H9 (cell line): ENCODE measurements around the gene SLC22A5. TPM values are rescaled to one million over a fixed set of nuclear protein-coding genes. Genes with fewer than 3 reads are reported as not detected.

Source experiments
- DNase-seq: peaks from one replicate; pipeline ENCODE4 v3.0.0-alpha.2; 2017
- H2AFZ ChIP-seq: one replicate; pipeline ENCODE4 v1.6.1; 2013; ENCODE audit warnings: mild to moderate bottlenecking, low read length, control low read depth, moderate library complexity
- H2AK5ac ChIP-seq: 2 replicates; pipeline ENCODE4 v1.6.1; 2013; ENCODE audit warnings: low read length, control low read depth, mixed read lengths; ENCODE audit not compliant: insufficient read length
- H2BK120ac ChIP-seq: one replicate; pipeline ENCODE4 v1.6.1; 2013; ENCODE audit warnings: low read depth, mild to moderate bottlenecking, low read length, control low read depth, inconsistent platforms; ENCODE audit not compliant: poor library complexity, severe bottlenecking
- H2BK12ac ChIP-seq: 2 replicates; pipeline ENCODE4 v1.6.1; 2013; ENCODE audit warnings: low read length, control low read depth, mixed read lengths, low read depth; ENCODE audit not compliant: insufficient read length
- H2BK15ac ChIP-seq: 2 replicates; pipeline ENCODE4 v1.6.1; 2013; ENCODE audit warnings: low read depth, low read length, control low read depth
- H2BK20ac ChIP-seq: one replicate; pipeline ENCODE4 v1.6.1; 2013; ENCODE audit warnings: low read depth, mild to moderate bottlenecking, low read length, control low read depth, inconsistent platforms; ENCODE audit not compliant: poor library complexity, severe bottlenecking
- H2BK5ac ChIP-seq: 2 replicates; pipeline ENCODE4 v1.6.1; 2013; ENCODE audit warnings: low read length, control low read depth, mixed read lengths; ENCODE audit not compliant: insufficient read length
- H3K14ac ChIP-seq: 2 replicates; pipeline ENCODE4 v1.6.1; 2013; ENCODE audit warnings: low read length, control low read depth; ENCODE audit not compliant: insufficient read depth
- H3K18ac ChIP-seq: 2 replicates; pipeline ENCODE4 v1.6.1; 2013; ENCODE audit warnings: low read depth, mild to moderate bottlenecking, mixed read lengths, low read length, control low read depth; ENCODE audit not compliant: insufficient read length
- H3K23ac ChIP-seq: 2 replicates; pipeline ENCODE4 v1.6.1; 2013; ENCODE audit warnings: low read length, control low read depth, mixed read lengths, low read depth; ENCODE audit not compliant: insufficient read length
- H3K23me2 ChIP-seq: 2 replicates; pipeline ENCODE4 v1.6.1; 2013; ENCODE audit warnings: low read depth, mild to moderate bottlenecking, mixed read lengths, low read length, control low read depth; ENCODE audit not compliant: insufficient read length, poor library complexity, severe bottlenecking
- H3K27ac ChIP-seq: 2 replicates; pipeline ENCODE4 v1.5.1; 2013; ENCODE audit warnings: low read length, control low read depth, mixed read lengths, low read depth; ENCODE audit not compliant: insufficient read length
- H3K27me3 ChIP-seq: 2 replicates; pipeline ENCODE4 v1.6.1; 2013; ENCODE audit warnings: low read length, control low read depth, inconsistent platforms; ENCODE audit not compliant: insufficient read depth
- H3K4ac ChIP-seq: 2 replicates; pipeline ENCODE4 v1.6.1; 2013; ENCODE audit warnings: low read depth, mild to moderate bottlenecking, control low read depth, inconsistent platforms, low read length, moderate library complexity
- H3K4me1 ChIP-seq: 2 replicates; pipeline ENCODE4 v1.6.1; 2013; ENCODE audit warnings: low read length, control low read depth, inconsistent platforms; ENCODE audit not compliant: insufficient read depth
- H3K4me2 ChIP-seq: 2 replicates; pipeline ENCODE4 v1.6.1; 2013; ENCODE audit warnings: low read length, control low read depth, mixed read lengths; ENCODE audit not compliant: insufficient read length, insufficient read depth
- H3K56ac ChIP-seq: 2 replicates; pipeline ENCODE4 v1.6.1; 2013; ENCODE audit warnings: low read depth, mild to moderate bottlenecking, mixed read lengths, low read length, control low read depth; ENCODE audit not compliant: insufficient read length
- H3K79me1 ChIP-seq: 2 replicates; pipeline ENCODE4 v1.6.1; 2013; ENCODE audit warnings: low read depth, mild to moderate bottlenecking, moderate library complexity, low read length, control low read depth, inconsistent platforms; ENCODE audit not compliant: insufficient read depth, poor library complexity, severe bottlenecking
- H3K79me2 ChIP-seq: 2 replicates; pipeline ENCODE4 v1.6.1; 2013; ENCODE audit warnings: low read length, control low read depth, inconsistent platforms; ENCODE audit not compliant: insufficient read depth
- H3K9ac ChIP-seq: 2 replicates; pipeline ENCODE4 v1.6.1; 2013; ENCODE audit warnings: low read length, control low read depth, mixed read lengths; ENCODE audit not compliant: insufficient read length; ENCODE audit errors: extremely low read depth
- H3K9me3 ChIP-seq: one replicate; pipeline ENCODE4 v1.6.1; 2013; ENCODE audit warnings: low read depth, low read length, inconsistent platforms; ENCODE audit not compliant: control insufficient read depth
- H3T11ph ChIP-seq: one replicate; pipeline ENCODE4 v1.6.1; 2013; ENCODE audit warnings: mild to moderate bottlenecking, low read length, control low read depth, inconsistent platforms
- H4K20me1 ChIP-seq: one replicate; pipeline ENCODE4 v1.6.1; 2013; ENCODE audit not compliant: control insufficient read depth, insufficient read length, insufficient read depth
- H4K5ac ChIP-seq: 2 replicates; pipeline ENCODE4 v1.6.1; 2013; ENCODE audit warnings: low read depth, mild to moderate bottlenecking, mixed read lengths, low read length, control low read depth; ENCODE audit not compliant: insufficient read length
- H4K8ac ChIP-seq: replicated peaks from 2 replicates; pipeline ENCODE4 v1.6.1; 2013; ENCODE audit warnings: low read length, control low read depth, mixed read lengths, low read depth; ENCODE audit not compliant: insufficient read length
- H4K91ac ChIP-seq: 2 replicates; pipeline ENCODE4 v1.6.1; 2013; ENCODE audit warnings: low read depth, mild to moderate bottlenecking, moderate library complexity, mixed read lengths, low read length, control low read depth; ENCODE audit not compliant: insufficient read length
- H3K27ac Mint-ChIP-seq, 3 experiments: 2 replicates in 2 of 3; 3 replicates in 1 of 3; pipeline ENCODE4 v1.8.0; 2020 to 2021; ENCODE audit warnings: mixed read lengths in 3 of 3, mild to moderate bottlenecking in 1 of 3, moderate library complexity in 1 of 3
- H3K27me3 Mint-ChIP-seq: 2 replicates; pipeline ENCODE4 v1.8.0; 2021; ENCODE audit warnings: low read depth, mild to moderate bottlenecking, moderate library complexity, mixed read lengths
- H3K36me3 Mint-ChIP-seq, 3 experiments: 2 replicates in 2 of 3; 3 replicates in 1 of 3; pipeline ENCODE4 v1.8.0; 2020 to 2021; ENCODE audit warnings: low read depth in 3 of 3, mixed read lengths in 3 of 3; ENCODE audit not compliant: insufficient read depth in 1 of 3
- H3K4me1 Mint-ChIP-seq, 2 experiments: 2 replicates each; pipeline ENCODE4 v1.8.0; 2020; ENCODE audit warnings: mixed read lengths in 2 of 2
- H3K4me3 Mint-ChIP-seq, 2 experiments: 2 replicates in 1 of 2; 3 replicates in 1 of 2; pipeline ENCODE4 v1.8.0; 2020 to 2021; ENCODE audit warnings: mild to moderate bottlenecking in 2 of 2, mixed read lengths in 2 of 2, moderate library complexity in 1 of 2
- H3K9me3 Mint-ChIP-seq, 2 experiments: 2 replicates in 1 of 2; 3 replicates in 1 of 2; pipeline ENCODE4 v1.8.0; 2020; ENCODE audit warnings: mild to moderate bottlenecking in 2 of 2, mixed read lengths in 2 of 2, moderate library complexity in 1 of 2
- CTCF ChIP-seq: fragments of 200-600 bp; sonication (generic); conservative IDR thresholded peaks from 3 replicates; pipeline ENCODE4 v1.8.0; 2021; ENCODE audit warnings: antibody characterized with exemption, mild to moderate bottlenecking
- WGBS: extraction: QIAGEN DNeasy Blood & Tissue Kit; methylation state at CpG from one replicate; pipeline ENCODE4 v1.1.7; 2013; ENCODE audit warnings: missing lambda C conversion rate, low lambda C conversion rate, mixed read lengths; ENCODE audit not compliant: insufficient read length; ENCODE audit errors: extremely low coverage; 5-methylcytosine and 5-hydroxymethylcytosine counted together
- total RNA-seq: library from RNA; stranded (reverse); gene quantifications from 2 replicates; pipeline ENCODE4 v1.2.1, GENCODE V29; 2021

Gene SLC22A5
- total RNA-seq, 1 experiment from 2014 or later = 3.4 TPM

- no peak overlapping the region for H2BK120ac ChIP-seq
- peaks cover 8% of the 10 kb centered on the region in 2 experiments; a peak in 4 of 5 replicates for H3K9me3 Mint-ChIP-seq
- H3K23ac ChIP-seq = no peak overlapping the region
- peaks cover 12 to 17% of the 10 kb centered on the region in 2 experiments for H3K4me1 Mint-ChIP-seq
- no peaks in the 10 kb centered on the region for H3K27me3 ChIP-seq
- H2AFZ ChIP-seq = no peak overlapping the region
- H3K23me2 ChIP-seq = no peaks in the 10 kb centered on the region
- peak overlapping the region in 1 of 3 experiments; percentile 3; a peak in 1 of 7 replicates for H3K27ac Mint-ChIP-seq
- H3K14ac ChIP-seq = no peak overlapping the region
- H2BK15ac ChIP-seq = no peak overlapping the region
- no peak overlapping the region for H3T11ph ChIP-seq
- TF ChIP-seq CTCF = no peak
- H3K4me3 Mint-ChIP-seq = no peak overlapping the region
- H2BK20ac ChIP-seq = no peak overlapping the region
- no peak overlapping the region for H4K91ac ChIP-seq
- no peak for DNase-seq
- H3K27ac ChIP-seq = no peak overlapping the region
- no peak overlapping the region for H4K8ac ChIP-seq
- H4K20me1 ChIP-seq = no peaks in the 10 kb centered on the region
- H3K27me3 Mint-ChIP-seq = peaks cover 2% of the 10 kb centered on the region; the same call in 1 of the 2 replicates
- no peaks in the 10 kb centered on the region for H3K79me2 ChIP-seq
- H2AK5ac ChIP-seq = no peak overlapping the region
- no peak overlapping the region for H3K4ac ChIP-seq
- no peaks in the 10 kb centered on the region for H3K9me3 ChIP-seq
- H3K9ac ChIP-seq = no peak overlapping the region
- WGBS = no CpG with 5 or more reads among the region's 3 CpGs
- H3K79me1 ChIP-seq = no peaks in the 10 kb centered on the region
- H3K36me3 Mint-ChIP-seq = peaks cover 0 to 10% (median 6%) of the 10 kb centered on the region in 3 experiments; a peak in 4 of 7 replicates
- no peak overlapping the region for H3K56ac ChIP-seq
- H3K4me2 ChIP-seq = no peak overlapping the region
- no peak overlapping the region for H2BK12ac ChIP-seq
- no peak overlapping the region for H2BK5ac ChIP-seq
- H4K5ac ChIP-seq = no peak overlapping the region
- H3K18ac ChIP-seq = no peak overlapping the region
- H3K4me1 ChIP-seq = no peaks in the 10 kb centered on the region; the same call in 1 of the 2 replicates
These were observed 34.7 kb upstream of the SLC22A5 start for GRCh38 chr5:132334812-132335211.
